Measurements from ENCODE around the gene RABGEF1.
"Not testable (repeated sequence)": the region's sequence is repeated elsewhere in the genome, so short reads cannot be mapped to it uniquely, and the experiment has no call there.

Gene RABGEF1

DNA sequence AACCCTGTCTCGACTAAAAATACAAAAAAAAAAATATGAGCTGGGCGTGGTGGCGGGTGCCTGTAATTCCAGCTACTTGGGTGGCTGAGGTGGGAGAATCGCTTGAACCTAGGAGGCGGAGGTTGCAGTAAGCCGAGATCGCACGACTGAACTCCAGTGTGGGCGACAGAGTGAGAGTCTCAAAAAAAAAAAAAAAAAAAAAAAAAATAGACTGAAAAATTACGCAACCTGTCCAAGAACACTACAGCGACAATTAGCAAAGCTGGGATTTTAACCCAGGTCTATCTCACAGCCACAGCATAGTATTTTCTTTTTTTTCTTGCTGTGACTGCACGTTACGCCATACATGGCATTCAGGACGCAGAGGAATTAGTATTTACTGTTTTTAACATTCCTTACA is 1.1 kb upstream of the RABGEF1 start:
- no peak for DNase-seq (ENCODE audit: low read depth, low spot score)
- CTCF ChIA-PET: interaction anchor here (0.6 to 1.0 kb wide), 2 partner anchors 22 to 240 kb away, joined by 3 read pairs; no protein-coding TSS in a partner anchor
- TF ChIP-seq, protein P1, sequence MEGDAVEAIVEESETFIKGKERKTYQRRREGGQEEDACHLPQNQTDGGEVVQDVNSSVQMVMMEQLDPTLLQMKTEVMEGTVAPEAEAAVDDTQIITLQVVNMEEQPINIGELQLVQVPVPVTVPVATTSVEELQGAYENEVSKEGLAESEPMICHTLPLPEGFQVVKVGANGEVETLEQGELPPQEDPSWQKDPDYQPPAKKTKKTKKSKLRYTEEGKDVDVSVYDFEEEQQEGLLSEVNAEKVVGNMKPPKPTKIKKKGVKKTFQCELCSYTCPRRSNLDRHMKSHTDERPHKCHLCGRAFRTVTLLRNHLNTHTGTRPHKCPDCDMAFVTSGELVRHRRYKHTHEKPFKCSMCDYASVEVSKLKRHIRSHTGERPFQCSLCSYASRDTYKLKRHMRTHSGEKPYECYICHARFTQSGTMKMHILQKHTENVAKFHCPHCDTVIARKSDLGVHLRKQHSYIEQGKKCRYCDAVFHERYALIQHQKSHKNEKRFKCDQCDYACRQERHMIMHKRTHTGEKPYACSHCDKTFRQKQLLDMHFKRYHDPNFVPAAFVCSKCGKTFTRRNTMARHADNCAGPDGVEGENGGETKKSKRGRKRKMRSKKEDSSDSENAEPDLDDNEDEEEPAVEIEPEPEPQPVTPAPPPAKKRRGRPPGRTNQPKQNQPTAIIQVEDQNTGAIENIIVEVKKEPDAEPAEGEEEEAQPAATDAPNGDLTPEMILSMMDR (IDR thresholded peaks at IDR 0.05; ENCODE audit: insufficient read depth, low read length, missing control alignments): no peak
- H3K4me3 ChIP-seq (ENCODE audit: low read depth, low read length): peak overlapping the region; percentile 93
- POLR2A ChIA-PET: no interaction called here

DNA sequence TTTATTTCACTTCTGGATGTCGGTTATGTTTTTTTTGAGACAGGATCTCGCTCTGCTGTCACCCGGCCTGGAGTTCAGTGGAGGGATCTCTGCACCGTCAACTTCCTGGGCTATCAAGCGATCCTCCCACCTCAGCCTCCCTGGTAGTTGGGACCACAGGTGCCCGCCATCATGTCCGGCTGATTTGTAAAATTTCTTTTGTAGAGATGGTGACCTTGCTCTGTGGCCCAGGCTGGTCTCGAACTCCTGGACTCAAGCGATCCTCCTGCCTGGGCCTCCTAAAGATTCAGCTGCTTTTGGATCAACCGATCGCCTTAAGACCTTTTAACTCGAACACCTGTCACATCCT is 606 bp upstream of the RABGEF1 start:
- CTCF ChIA-PET: interaction anchor here (0.6 to 1.0 kb wide), 2 partner anchors 22 to 240 kb away, joined by 3 read pairs; no protein-coding TSS in a partner anchor
- TF ChIP-seq, protein P1 (IDR thresholded peaks at IDR 0.05; ENCODE audit: insufficient read depth, low read length, missing control alignments): no peak
- peak overlapping the region; percentile 93 for H3K4me3 ChIP-seq (ENCODE audit: low read depth, low read length)
- DNase-seq (ENCODE audit: low read depth, low spot score): no peak
- POLR2A ChIA-PET: interaction anchor here (0.6 to 1.5 kb wide), 7 partner anchors 14 to 539 kb away, joined by 3 to 6 read pairs (median 3); no protein-coding TSS in a partner anchor

DNA sequence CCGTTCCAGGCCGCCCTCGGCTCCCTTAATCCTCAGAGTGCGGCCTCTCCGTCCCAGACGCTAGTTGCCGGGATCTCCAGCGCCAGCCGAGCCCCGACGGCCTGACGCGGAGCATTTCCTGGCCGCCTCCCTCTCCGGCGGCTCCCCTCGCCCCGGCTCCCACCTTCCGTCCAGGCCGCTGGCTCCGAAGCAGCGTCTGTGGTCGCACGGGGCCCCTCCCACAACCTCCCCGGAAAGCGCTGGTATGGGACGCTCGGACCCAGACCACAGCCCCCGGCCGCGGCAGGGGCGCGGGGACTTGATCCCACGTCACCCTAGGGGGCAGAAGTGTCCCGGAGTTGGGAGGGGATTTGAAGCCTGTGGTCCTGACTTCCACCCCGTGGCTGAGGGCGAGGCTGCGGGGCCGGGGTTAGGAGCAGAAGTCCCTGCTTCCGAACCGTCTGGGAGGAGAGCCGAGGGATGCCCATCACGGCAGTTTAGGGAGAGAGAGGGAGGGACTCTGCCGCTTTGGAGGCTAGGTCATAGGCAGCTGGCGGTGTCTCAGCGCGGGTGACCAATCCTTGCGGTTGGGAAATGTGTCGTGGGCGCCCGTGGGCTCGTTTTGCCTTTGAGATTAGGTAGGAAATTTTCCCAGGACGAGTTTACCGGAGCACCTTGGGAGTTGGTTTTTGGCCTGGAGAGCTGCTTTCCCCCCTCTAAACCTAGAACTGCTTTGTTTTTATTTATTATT is 612 bp downstream of the RABGEF1 start:
- CTCF ChIA-PET: interaction anchor here (0.5 kb wide), 1 partner anchor 136 kb away, joined by 3 read pairs; no protein-coding TSS in a partner anchor
- POLR2A ChIA-PET: interaction anchor here (1.0 to 1.5 kb wide), 4 partner anchors 14 to 104 kb away, joined by 3 to 6 read pairs (median 4); no protein-coding TSS in a partner anchor
- not testable (repeated sequence) for DNase-seq (ENCODE audit: low read depth, low spot score)
- peak overlapping the region; percentile 93 for H3K4me3 ChIP-seq (ENCODE audit: low read depth, low read length)

DNA sequence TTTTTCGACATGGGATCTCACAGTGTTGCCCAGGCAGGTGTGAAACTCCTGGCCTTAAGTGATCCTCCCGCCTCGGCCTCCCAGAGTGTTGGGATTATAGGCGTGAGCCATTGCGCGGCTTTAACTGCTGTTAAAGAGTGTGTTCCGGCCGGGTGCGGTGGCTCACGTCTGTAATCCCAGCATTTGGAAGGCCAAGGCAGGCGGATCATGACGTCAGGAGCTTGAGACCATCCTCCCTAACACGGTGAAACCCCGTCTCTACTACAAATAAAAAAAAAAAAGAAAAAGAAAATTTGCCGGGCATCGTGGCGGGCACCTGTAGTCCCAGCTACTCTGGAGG is 1.1 kb downstream of the RABGEF1 start:
- TF ChIP-seq, protein P1 (IDR thresholded peaks at IDR 0.05; ENCODE audit: insufficient read depth, low read length, missing control alignments): no peak
- no peak for DNase-seq (ENCODE audit: low read depth, low spot score)
- ChIA-PET POLR2A (interaction anchor here (2.2 kb wide), 1 partner anchor 13 kb away, joined by 9 read pairs; no protein-coding TSS in a partner anchor), CTCF (interaction anchor here (0.5 to 1.7 kb wide), 2 partner anchors 136 to 184 kb away, joined by 3 to 4 read pairs; no protein-coding TSS in a partner anchor)
- peak overlapping the region; percentile 93 for H3K4me3 ChIP-seq (ENCODE audit: low read depth, low read length)

DNA sequence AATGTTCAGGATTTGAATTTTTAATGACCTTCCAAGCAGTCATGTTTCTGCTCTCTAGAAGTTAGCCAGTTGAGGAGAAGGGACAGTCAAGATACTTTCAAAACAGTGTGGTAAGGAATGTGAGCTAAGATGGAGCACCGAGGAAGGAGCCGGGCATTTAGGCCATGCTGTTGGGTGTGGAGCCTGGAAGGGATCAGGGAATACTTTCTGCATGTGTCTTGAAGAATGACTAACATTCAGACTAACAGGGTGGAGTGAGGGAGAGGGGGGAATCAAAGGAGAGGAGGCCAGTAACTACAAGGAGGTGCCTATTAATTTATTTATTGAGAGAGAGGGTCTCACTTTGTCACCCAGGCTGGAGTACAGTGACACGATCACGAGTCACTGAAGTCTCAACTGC is 1.8 kb downstream of the RABGEF1 start:
- ChIA-PET CTCF (interaction anchor here (1.2 to 1.7 kb wide), 2 partner anchors 185 to 188 kb away, joined by 3 to 4 read pairs; no protein-coding TSS in a partner anchor), POLR2A (interaction anchor here (0.7 to 2.2 kb wide), 3 partner anchors 12 to 205 kb away, joined by 3 to 9 read pairs (median 4); no protein-coding TSS in a partner anchor)
- H3K4me3 ChIP-seq (ENCODE audit: low read depth, low read length): peak overlapping the region; percentile 34
- DNase-seq (ENCODE audit: low read depth, low spot score): peak; percentile 21

GRCh38 chr7:66743920-66744319 is 3.4 kb downstream of the RABGEF1 start:
- H3K4me3 ChIP-seq (ENCODE audit: low read depth, low read length): no peak overlapping the region
- no peak for DNase-seq (ENCODE audit: low read depth, low spot score)
- ChIA-PET CTCF (no interaction called here), POLR2A (interaction anchor here (2.2 kb wide), 1 partner anchor 11 kb away, joined by 9 read pairs; no protein-coding TSS in a partner anchor)
- TF ChIP-seq, protein P1 (IDR thresholded peaks at IDR 0.05; ENCODE audit: insufficient read depth, low read length, missing control alignments): no peak

DNA sequence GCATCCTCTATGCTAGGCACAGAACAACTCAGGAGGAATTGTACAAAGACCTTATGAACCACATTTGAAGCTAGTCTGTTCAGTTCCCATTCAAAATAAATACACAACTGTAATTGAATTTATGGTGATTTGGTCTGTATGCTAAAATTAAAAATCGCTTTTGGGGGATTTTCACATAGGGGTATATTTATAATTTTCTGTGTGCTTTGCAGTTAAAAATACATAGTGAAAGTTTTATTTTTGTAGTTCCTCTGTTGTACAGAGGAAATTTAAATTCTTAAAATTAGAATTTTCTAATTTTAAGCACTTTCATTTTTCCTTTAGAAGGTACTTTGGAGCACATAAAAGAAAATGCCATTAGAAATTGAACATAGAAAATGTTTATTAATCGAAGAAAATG is 6.9 kb downstream of the RABGEF1 start:
- no peak overlapping the region for H3K4me3 ChIP-seq (ENCODE audit: low read depth, low read length)
- POLR2A ChIA-PET: interaction anchor here (1.1 kb wide), 1 partner anchor 171 kb away, joined by 3 read pairs; no protein-coding TSS in a partner anchor
- TF ChIP-seq, protein P1 (IDR thresholded peaks at IDR 0.05; ENCODE audit: insufficient read depth, low read length, missing control alignments): no peak
- CTCF ChIA-PET: interaction anchor here (1.4 kb wide), 1 partner anchor 717 kb away, joined by 3 read pairs; no protein-coding TSS in a partner anchor
- no peak for DNase-seq (ENCODE audit: low read depth, low spot score)
